Measurements from ENCODE around the gene DGLUCY.

- TF ChIP-seq CTCF (IDR thresholded peaks at IDR 0.05) (no peak), POLR2A (IDR thresholded peaks at IDR 0.05) (no peak)
Observed at GRCh38 chr14:91125801-91126200, 11.9 kb downstream of the DGLUCY start.
